GM21528 (cell line): ENCODE results near the gene OTUD3.
"Not testable (repeated sequence)": the region's sequence is repeated elsewhere in the genome, so short reads cannot be mapped to it uniquely, and the experiment has no call there.

ENCODE experiments used
- ATAC-seq: cut with Tn5 transposase; IDR thresholded peaks from one replicate; pipeline ENCODE4 v1.9.1; 2021; ENCODE audit warnings: mild to moderate bottlenecking, moderate library complexity; ENCODE audit not compliant: unreplicated experiment, low FRiP score

The OTUD3 gene

GRCh38 chr1:19882111-19883071 is at the start of gene OTUD3:
OTUD3 (plus strand) TSS chr1:19882395; CDS start chr1:19882514, 119 bp downstream.
- peak; percentile 85 for ATAC-seq

GRCh38 chr1:19835578-19835977 is 46.6 kb upstream of the OTUD3 start:
- ATAC-seq = no peak

- ATAC-seq = no peak
Measured at GRCh38 chr1:19837866-19838265, 44.3 kb upstream of the OTUD3 start.

- no peak for ATAC-seq
Measured at GRCh38 chr1:19840228-19840627, 42.0 kb upstream of the OTUD3 start.

GRCh38 chr1:19844731-19845495 is 37.3 kb upstream of the OTUD3 start:
- no peak for ATAC-seq

- ATAC-seq = no peak
Measured at GRCh38 chr1:19845555-19845954, 36.6 kb upstream of the OTUD3 start.

- ATAC-seq = no peak
Measured at GRCh38 chr1:19846338-19846737, 35.9 kb upstream of the OTUD3 start.

- ATAC-seq = not testable (repeated sequence)
Measured at GRCh38 chr1:19847334-19847733, 34.9 kb upstream of the OTUD3 start.

- not testable (repeated sequence) for ATAC-seq
Measured at GRCh38 chr1:19849307-19849706, 32.9 kb upstream of the OTUD3 start.

GRCh38 chr1:19850214-19850613 is 32.0 kb upstream of the OTUD3 start:
- ATAC-seq = no peak

GRCh38 chr1:19852036-19852435 is 30.2 kb upstream of the OTUD3 start:
- no peak for ATAC-seq

GRCh38 chr1:19854866-19855265 is 27.3 kb upstream of the OTUD3 start:
- ATAC-seq = no peak

- no peak for ATAC-seq
Measured at GRCh38 chr1:19858893-19859292, 23.3 kb upstream of the OTUD3 start.

GRCh38 chr1:19859876-19860275 is 22.3 kb upstream of the OTUD3 start:
- ATAC-seq = no peak

GRCh38 chr1:19860418-19860817 is 21.8 kb upstream of the OTUD3 start:
- no peak for ATAC-seq

GRCh38 chr1:19861034-19861433 is 21.2 kb upstream of the OTUD3 start:
- no peak for ATAC-seq

GRCh38 chr1:19861842-19862530 is 20.2 kb upstream of the OTUD3 start:
- ATAC-seq = no peak

GRCh38 chr1:19862944-19863343 is 19.3 kb upstream of the OTUD3 start:
- ATAC-seq = no peak

GRCh38 chr1:19864570-19865160 is 17.5 kb upstream of the OTUD3 start:
- no peak for ATAC-seq

- ATAC-seq = no peak
Measured at GRCh38 chr1:19866029-19866428, 16.2 kb upstream of the OTUD3 start.
